Stimulated activated CD8-positive, alpha-beta memory T cell treated with anti-CD3 and anti-CD28 coated beads, Interleukin-7, amount 100 ng/mL, for 24 hours (primary cell): ENCODE data around the gene TGFBR3L.
"Not testable (repeated sequence)": the region's sequence is repeated elsewhere in the genome, so short reads cannot be mapped to it uniquely, and the experiment has no call there.

Experiments used
- DNase-seq: peaks from one replicate; pipeline ENCODE4 v3.0.0-alpha.2; 2020; ENCODE audit warnings: low read depth

TGFBR3L gene

DNA sequence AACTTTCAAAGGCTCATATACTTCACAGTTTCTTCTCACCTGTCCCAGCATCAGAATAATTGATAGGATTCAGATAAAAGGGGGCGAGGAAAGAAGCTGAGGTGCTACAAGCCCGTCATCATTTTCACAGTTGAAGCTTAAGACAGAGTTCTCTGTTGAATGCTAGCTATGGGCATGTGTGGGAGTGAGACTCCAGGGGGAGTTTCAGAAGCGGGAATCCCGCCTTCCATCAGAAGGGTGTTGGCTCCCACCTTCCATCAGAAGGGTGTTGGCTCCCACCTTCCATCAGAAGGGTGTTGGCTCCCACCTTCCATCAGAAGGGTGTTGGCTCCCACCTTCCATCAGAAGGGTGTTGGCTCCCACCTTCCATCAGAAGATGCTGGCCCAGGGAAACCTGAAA is 46.5 kb downstream of the TGFBR3L start:
- not testable (repeated sequence) for DNase-seq

DNA sequence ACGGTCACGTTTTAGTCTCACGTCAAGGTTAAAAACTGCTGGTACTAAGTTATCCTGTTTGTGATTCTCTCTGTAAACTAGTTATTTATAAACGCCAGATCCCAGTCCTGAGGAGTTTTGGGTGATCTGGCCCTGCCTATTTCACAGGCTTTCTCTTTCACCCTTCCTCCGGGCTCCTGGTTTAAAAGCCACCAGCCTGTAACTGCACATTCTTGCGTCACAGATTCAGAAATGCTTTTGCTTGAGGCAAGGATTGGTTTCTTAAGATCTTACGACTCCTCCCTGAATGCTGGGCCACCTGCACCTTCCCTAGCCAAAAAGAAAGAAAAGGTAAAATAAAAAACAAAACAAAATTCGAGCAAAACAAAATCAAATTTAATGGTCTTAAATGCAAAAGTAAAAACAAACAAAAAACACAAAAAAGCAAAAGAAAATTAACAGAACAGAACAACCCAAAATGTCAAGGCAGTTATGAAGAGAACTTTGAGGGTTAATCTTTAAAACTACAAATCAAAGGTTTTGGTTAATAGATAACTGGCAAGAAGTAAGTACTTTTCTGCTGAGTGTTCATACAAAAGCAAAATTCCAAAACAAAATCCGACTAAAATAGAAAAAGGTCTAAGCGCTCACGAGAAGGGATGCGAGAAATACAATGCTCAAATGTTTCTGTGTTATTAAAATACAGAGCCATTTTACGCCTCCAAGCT is 47.4 kb downstream of the TGFBR3L start:
- no peak for DNase-seq

DNA sequence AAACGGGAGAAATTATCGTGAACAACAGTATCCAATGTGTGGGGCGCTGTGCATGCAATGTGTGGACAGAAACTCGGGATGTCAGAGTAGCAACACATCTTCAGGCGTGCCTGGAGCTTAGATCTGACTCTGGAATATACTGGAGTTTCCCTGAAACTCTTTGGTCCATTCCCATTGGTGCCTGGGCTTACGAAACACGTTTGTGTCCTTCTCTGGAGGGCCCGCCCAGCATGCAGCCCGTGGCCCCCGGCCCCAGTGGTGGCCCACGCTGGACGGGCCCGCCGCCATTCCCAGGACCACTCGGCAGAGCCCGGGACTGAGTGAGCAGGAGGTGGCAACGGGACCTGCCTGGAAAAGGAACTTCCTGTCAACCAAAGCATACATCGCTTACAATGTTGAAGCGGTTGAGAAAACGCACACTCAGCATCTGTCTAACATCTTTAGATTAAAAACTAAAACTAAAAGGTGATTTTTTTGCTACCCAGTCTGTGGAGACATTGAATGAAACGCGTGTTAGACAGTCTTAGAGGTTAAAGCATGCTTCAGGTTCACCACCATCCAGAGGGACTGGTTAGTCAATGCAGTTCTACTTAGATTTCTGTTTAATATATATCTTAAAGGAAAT is 48.1 kb downstream of the TGFBR3L start:
- DNase-seq = no peak

DNA sequence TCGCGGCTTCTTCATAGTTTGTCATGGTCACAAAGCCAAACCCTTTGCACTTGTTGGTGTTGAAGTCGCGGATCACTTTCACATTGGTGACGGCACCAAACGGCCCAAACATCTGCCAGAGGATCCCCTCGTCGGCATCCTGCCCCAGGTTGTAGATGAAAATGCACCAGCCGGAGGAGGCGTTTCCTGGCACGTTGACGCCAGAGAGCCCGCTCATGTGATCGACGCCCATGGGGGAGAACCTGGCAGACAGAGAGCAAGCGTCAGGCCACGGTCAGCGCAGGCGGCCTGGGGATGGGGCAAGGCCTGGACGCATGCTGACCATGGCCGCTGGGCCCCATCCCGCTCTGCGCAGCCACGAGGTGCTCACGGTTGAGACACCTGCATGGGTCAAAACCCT is 48.9 kb downstream of the TGFBR3L start:
- DNase-seq = no peak

DNA sequence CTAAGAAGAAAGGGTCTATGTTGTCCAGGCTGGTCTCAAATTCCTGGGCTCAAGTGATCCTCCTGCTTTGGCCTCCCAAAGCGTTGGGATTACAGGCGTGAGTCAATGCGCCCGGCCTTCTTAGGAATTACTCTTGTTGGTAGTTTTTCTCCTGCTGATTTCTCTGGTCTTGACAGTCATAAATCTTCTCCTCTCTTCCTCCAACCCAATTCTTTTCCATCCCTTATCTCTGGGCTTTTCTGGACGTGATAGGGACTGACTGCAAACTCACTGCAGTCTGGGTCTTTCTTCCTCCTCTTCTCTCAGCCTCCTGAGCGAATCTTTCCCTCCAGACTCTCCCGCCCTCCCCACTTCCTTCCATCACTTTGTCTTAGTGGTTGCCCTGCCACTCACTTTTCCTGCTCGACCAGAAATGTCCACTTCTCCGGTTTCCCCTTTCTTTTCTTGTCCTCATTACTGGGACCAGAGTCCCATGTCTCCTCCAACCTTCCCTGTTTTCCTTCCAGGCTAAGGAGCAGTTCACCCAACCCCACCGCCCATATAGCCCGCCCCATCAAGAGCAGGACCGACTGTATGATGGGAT is 50.7 kb downstream of the TGFBR3L start:
- no peak for DNase-seq

- no peak for DNase-seq
Observed at GRCh38 chr19:7965921-7966665, 51.5 kb downstream of the TGFBR3L start.

DNA sequence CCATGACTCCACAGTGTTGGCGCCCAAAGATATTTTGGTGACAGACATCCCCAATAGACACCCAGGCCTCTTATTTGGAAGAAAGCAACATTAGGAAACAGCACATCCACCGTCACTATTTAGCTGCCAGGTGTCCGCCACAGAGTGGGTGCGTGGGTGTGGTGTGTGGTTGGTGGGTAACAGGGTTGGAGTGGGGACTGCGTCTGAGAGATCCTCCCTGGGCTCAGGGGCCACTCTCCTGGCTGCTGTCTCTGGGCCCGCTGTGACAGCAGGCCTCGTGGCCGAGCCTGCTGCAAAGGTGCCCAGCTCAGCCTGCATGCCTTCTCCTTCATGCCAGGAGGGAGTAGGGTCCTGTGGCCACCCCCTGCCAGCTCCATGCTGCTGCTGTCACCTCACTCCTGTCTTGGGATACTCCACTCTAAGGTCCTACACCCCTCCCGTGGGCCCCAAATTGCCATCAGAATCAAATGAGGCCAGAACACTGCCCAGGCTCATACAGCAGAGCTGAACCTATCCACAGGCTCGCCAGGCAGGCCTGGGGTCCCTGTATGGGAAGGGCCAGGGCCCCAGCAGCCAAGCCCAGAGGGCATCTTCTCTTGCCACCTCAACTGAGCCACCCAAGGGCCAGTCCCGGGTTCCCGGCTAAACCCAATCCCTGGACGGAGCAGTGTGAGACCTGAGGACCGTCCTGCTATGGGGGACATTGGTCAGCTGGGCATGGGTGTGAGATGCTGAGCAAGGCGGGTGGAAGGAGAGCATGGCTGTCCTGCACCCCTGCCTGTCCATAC is 53.6 kb downstream of the TGFBR3L start:
- DNase-seq = no peak
